Amygdala (tissue), 56 donors: ENCODE results near the gene TNS3.
"Not testable (repeated sequence)": the region's sequence is repeated elsewhere in the genome, so short reads cannot be mapped to it uniquely, and the experiment has no call there.

ENCODE experiments used
- DNase-seq, 56 donors: peaks; one replicate each; lab custom pipeline; 2025; lab: John Stamatoyannopoulos, UW

TNS3 gene

GRCh38 chr7:47581804-47582763, at the start of gene TNS3:
TNS3 (minus strand) TSS chr7:47582111; CDS start chr7:47439636, 142,475 bp downstream.
- peak in 2 of 56 donors; percentile 14 to 19 for DNase-seq

GRCh38 chr7:47631711-47632110, 49.8 kb upstream of the TNS3 start:
- DNase-seq = no peak

- no peak for DNase-seq
These were observed 45.8 kb upstream of the TNS3 start for GRCh38 chr7:47627580-47628283.

- DNase-seq = no peak
These were observed 44.2 kb upstream of the TNS3 start for GRCh38 chr7:47625861-47626715.

GRCh38 chr7:47624689-47625088, 42.8 kb upstream of the TNS3 start:
- DNase-seq = no peak

GRCh38 chr7:47622946-47623640, 41.2 kb upstream of the TNS3 start:
- peak in 3 of 56 donors; percentile 13 to 22 (median 14) for DNase-seq

GRCh38 chr7:47622586-47622945, 40.7 kb upstream of the TNS3 start:
- no peak for DNase-seq

- peak in 2 of 56 donors; percentile 6 to 11 for DNase-seq
These were observed 40.2 kb upstream of the TNS3 start for GRCh38 chr7:47621979-47622561.

GRCh38 chr7:47621347-47621746, 39.4 kb upstream of the TNS3 start:
- DNase-seq = no peak

GRCh38 chr7:47619806-47620205, 37.9 kb upstream of the TNS3 start:
- DNase-seq = no peak

- no peak for DNase-seq
These were observed 35.2 kb upstream of the TNS3 start for GRCh38 chr7:47617131-47617530.

GRCh38 chr7:47614450-47614849, 32.5 kb upstream of the TNS3 start:
- DNase-seq = no peak

- DNase-seq = no peak
These were observed 29.2 kb upstream of the TNS3 start for GRCh38 chr7:47611045-47611511.

GRCh38 chr7:47610506-47611044, 28.7 kb upstream of the TNS3 start:
- DNase-seq = no peak

GRCh38 chr7:47609803-47610452, 28.0 kb upstream of the TNS3 start:
- DNase-seq = peak in 2 of 56 donors; percentile 5 to 8

GRCh38 chr7:47606593-47607046, 24.7 kb upstream of the TNS3 start:
- not testable (repeated sequence) for DNase-seq

- no peak for DNase-seq
These were observed 24.1 kb upstream of the TNS3 start for GRCh38 chr7:47605816-47606575.

- no peak for DNase-seq
These were observed 22.6 kb upstream of the TNS3 start for GRCh38 chr7:47604496-47604890.
